Medulla oblongata (tissue), 1 donor: ENCODE results near the gene BMPR1A.
A peak's percentile ranks its signal among the peaks of the same experiment; 100 is the strongest.
"Not testable (repeated sequence)": the region's sequence is repeated elsewhere in the genome, so short reads cannot be mapped to it uniquely, and the experiment has no call there.

Source experiments
- DNase-seq: peaks from one replicate; pipeline ENCODE4 v3.0.0-alpha.2; 2015; ENCODE audit errors: extremely low spot score

The BMPR1A gene

DNA sequence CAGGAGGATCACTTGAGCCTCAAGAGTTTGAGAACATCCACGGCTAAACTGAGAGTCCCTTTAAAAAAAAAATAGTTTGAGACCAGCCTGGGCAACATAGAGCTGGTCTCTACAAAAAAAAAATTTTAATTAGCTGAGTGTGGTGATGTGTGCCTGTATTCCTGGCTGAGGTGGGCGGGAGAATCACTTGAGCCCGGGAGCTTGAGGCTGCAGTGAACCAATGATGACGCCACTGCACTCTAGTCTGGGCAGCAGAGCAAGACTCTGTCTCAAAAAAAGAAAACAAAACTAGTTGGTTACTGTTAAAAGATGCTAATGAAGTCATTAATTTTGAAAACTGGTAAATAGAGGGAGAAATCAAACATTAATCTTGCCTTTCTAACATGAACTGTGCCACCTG, 124.6 kb downstream of the BMPR1A start:
- DNase-seq: no peak

DNA sequence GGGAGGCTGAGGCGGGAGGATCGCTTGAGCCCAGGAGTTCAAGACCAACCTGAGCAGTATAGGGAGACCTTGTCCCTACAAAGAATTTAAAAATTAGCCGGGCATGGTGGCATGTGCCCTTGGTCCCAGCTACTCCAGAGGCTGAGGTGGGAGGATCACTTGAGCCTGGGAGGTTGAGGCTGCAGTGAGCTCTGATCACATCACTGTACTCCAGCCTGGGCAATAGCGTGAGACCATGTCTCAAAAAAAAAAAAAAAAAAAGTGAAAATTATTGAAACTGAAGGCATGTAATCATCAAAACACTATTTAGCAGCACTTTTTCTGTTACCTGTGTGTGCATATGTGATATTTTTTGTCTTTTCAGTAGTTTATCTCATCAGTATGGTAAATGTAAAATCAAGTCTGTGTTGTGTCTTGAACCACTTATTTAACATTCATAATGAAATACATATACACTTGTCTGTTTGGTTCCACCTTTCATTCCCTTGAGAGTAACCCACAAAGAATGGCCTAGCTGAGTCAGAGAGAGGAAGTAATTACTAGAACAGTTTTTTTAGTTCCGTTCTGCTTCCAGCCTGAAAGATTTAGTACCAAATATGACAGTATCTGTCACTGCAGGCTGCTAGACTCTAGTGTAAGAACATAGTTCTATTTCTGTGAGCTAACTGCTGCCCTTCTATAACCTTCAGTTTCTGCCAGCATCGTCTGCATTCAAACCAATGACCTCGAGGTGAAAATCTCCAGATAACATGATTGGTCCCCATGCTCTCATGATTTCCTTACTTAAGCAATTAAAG, 132.4 kb downstream of the BMPR1A start:
- DNase-seq: peak; percentile 23

DNA sequence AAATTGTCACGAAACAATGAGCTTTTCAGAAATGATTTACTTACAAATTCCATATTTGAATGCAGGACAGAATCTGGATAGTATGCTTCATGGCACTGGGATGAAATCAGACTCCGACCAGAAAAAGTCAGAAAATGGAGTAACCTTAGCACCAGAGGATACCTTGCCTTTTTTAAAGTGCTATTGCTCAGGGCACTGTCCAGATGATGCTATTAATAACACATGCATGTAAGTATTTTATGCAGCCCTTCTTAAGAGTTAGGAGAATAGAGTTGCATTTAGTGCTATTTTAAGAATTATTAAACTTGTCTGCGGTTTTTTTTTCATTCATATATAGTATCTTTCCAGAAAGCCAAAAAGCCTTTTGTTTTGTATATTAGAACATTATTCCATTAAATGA, 133.6 kb downstream of the BMPR1A start:
- DNase-seq: no peak

DNA sequence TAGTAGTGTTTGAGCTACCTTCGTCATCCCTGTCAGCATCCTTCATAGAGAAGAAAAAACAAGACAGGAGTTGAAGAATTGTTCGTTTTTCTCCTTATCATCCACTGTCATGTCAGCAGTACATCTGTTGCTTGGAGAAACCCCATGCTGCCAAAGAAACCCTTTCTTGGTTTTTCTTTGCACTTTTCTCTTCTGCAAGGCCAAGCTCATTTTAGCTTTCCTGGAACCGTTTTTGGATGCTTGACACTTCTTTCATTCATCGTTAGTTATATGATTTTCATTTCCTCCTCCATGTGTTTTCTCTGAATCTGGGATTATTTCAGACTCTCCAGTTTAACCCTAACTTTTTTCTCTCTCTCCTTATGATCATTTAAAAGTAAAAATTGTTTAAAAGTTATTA, 142.1 kb downstream of the BMPR1A start:
- DNase-seq: no peak

DNA sequence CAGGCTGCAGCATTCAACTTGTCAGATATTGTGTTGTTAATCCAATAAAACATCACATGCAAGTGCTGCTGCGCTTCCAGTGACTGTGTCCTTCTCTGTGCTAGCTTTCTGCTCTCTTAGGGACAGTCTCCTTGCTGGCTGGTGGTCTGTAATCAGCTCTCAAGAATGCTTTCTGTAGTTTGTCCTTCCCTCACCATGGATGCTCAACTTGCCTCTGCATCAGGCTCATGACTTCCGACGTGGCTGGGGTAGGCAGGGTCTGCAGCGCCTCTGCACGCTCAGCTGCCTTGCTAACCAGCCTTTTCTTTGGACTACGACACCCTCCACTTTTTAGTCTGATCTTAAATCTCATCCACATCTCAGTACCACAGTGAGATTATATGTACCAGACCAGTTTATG, 142.7 kb downstream of the BMPR1A start:
- DNase-seq: peak; percentile 32

DNA sequence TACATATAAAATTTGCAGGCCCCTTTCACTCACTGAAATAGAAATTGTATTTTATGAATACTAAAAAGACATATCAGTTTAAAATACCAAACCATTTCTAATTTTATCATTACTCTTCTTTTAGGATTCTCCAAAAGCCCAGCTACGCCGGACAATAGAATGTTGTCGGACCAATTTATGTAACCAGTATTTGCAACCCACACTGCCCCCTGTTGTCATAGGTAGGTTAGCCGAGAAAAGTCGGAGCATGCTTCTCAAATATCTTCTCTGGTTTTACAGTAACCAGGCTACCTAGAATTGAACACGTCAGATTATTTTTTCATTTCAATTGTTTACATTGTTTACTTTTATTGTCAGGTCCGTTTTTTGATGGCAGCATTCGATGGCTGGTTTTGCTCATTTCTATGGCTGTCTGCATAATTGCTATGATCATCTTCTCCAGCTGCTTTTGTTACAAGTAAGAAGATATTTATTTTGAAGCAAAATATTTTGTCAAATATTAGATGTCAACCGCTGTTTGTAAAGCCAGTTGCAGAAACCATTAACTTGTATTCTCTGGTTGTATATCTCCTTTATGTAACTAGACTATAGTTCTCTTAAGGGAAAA, 143.4 kb downstream of the BMPR1A start:
- DNase-seq: peak; percentile 90

DNA sequence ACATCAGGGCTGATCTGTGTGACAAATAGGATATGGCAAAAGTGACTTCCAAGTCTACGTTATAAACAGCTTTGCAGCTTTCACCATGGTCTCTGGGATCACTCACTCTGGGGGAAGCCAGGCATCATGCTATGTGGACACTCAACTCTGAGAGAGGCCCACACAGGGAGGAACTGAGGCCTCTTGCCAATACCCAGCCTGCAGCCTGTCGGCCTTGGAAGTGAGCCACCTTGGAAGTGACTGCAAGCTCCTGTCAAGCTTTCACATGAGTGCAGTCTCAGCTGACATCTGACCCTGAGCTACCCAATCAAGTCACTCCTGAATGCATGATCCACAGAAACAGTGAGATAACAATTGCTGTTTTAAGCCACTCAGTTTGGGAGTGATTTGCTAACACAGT, 144.5 kb downstream of the BMPR1A start:
- DNase-seq: peak; percentile 86

DNA sequence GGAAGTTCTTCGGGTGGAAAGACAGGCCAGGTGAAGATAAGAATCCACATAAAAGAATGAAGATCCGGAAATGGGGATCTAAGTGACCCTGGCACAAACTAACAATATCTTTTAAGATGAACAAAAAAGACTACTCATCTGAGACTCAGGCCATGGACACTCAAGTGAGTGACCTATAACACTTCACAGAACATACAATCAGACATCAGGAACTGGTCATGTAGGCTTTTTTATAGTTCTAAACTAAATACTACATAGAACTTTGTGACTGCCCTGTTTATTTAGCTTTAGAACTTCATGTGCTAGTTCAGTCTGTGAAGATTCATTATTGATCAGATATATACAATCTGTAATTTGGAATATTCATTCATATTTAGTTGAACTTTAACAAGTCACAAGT, 148.2 kb downstream of the BMPR1A start:
- no peak for DNase-seq

DNA sequence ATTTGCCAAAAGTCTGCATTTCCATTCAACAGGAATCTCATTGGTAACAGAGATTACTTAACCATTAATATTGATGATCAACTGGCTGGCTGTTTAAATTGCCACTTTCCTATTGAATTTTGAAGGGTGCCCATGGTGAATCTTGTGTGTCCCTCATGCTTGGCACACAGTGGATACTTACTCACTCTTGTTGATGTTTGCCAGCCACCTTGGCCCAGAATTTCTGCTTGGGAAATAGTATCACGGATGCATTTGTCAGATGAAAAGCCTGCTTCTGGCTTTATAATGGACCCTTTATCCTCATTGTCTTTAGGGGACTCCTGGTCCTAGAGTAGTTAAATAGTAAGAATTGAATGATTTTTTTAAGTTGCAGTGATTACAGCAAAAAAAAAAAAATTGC, 149.0 kb downstream of the BMPR1A start:
- peak; percentile 37 for DNase-seq

DNA sequence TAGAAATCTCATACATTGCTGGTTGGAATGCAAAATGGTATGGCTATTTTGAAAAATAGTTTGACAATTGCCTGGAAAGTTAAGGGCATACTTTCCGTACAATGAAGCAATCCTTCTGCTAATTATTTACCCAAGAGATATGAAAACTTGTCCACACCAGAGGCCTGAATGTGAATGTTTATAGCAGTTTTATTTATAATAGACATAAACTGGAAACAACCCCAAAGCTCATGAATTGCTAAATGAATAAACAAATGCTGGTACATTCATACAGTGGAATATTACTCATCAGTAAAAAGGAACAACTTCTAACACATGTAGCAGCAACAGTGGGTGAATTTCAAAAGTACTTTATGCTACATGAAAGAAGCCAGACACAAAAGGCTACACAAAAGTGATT, 158.3 kb downstream of the BMPR1A start:
- no peak for DNase-seq

DNA sequence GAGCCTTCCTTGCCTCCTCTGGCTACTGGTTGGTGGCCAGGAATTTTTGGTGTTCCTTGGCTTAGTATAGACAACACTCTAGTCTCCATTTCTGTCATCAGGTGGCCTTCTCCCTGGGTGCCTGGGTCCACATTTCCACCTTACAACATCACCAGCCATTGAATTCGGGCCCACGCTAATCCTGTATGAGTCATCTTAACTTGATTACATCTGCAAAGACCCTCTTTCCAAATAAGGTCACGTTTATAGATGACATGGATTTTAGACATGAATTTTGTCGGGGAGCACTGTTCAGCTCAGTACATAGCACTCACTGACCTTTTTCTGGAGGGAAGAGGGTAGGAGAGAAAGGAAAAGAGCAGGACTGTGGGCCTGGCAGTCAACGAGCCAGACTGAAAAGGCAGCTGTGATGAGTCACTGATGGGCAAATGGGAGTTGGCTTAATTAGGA, 161.6 kb downstream of the BMPR1A start:
- DNase-seq: no peak

DNA sequence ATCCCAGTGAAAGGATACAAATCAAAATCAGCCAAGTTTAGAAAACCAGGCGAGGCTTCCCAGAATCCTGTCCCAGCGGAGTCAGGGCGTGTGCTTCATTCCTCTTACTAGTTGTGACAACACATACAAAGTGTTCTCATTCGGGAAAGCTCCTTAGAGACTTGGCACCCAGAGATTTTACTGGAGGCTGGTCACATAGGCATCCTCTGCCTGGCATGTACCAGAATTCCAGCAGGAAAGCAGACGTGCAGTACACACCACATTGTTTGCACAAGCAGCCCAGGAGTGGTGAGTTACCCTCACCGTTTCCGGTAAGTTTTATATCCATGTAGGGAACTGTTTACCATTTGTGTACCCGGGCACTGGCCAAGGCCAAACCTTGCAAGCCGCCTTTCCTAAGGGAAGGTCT, 166.1 kb downstream of the BMPR1A start:
- no peak for DNase-seq

DNA sequence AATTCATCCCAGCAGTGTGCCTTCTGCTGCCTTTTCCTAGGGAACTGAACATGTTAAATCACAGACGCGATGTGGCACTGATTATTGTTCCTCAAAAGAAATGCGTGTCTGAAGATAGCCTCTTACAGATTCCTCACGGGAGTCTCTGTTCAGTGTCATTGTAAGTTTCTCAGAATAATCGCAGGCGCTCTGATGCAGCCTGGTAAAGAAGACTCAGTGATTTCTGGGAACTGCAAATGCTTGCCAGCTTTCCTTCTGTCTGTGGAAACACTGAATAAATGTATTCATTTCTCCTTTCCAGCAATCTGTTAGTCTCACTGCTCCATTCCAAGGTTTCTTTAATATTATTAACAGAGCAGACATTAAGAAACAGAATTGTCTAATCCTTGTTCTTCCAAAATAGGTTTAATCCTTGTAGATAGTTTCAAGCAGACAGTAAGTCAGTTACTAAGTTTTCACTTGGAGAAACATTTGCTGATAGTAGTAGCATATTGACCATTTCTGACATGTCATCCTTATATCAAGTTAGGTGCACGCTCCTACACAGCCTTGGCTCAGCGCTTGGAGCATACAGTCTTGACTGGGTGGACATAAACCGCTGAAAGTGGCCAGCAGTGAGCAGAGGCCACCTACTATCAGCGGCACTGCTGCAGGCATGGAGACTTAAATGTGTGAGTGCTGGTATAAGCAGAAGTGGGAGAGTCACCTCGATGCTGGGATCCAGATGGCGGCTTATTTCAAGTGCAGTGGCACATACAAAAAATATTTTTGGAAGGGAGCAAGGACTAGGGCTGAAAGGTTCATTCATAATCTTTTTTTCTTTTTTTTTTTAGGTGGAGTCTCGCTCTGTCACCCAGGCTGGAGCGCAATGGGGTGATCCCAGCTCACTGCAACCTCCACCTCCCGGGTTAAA, 173.3 kb downstream of the BMPR1A start:
- DNase-seq: peak; percentile 34

DNA sequence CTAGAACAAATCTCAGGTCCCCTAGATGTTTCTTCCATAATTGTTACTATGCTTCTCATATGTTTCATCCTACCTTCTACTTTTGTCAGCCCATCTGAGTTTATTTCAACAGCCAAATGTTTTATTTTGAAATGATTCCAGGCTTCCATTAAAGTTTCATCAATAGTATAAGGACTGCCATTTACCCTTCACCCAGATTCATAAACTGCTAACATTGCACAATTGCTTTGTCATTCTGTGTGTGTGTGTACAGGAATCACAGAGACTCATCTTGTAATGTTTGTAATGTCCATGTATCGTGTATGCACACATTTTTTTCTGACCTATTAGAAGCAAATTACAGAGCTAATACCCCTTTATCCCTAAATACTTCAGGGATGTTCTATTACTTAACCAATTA, 175.5 kb downstream of the BMPR1A start:
- no peak for DNase-seq

DNA sequence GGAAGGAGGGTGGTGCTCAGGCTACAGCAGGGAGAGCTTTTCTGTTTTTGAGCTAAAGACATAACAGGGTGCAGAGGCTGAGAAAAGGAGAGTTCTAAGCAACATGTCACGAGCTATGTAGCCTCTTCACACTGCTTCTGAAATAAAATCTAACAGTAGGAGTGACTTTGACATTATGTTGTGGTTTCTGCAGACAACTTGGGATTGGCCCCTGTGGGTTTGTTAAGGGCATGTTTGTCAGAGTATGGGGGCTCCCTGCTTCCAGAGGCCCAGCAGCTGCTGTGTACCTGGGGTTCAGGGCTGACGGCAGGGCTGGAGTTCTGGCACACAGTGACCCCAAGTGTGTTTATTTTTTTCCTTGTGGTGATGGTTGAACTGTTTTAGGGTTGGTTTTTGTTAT, 176.3 kb downstream of the BMPR1A start:
- no peak for DNase-seq

DNA sequence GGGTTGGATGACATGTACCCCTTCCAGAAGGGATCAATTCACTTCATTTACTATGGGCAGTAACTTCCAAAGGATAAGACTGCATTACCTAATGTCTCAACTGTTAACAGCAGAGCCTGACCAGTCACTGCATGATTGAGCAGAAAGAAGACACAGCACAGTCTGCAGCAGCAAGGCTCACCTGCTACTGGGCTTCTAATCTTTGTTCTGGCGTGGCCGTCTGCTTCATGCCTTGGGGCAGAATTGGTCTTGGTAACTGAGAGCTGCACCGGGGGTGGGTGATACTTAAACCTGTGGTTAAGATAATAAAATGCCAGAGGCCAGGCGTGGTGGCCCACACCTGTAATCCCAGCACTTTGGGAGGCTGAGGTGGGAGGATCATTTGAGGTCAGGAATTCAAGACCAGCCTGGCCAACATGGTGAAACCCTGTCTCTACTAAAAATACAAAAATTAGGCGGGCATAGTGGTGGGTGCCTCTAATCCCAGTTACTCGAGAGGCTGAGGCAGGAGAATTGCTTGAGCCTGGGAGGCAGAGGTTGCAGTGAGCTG, 177.8 kb downstream of the BMPR1A start:
- DNase-seq: not testable (repeated sequence)

DNA sequence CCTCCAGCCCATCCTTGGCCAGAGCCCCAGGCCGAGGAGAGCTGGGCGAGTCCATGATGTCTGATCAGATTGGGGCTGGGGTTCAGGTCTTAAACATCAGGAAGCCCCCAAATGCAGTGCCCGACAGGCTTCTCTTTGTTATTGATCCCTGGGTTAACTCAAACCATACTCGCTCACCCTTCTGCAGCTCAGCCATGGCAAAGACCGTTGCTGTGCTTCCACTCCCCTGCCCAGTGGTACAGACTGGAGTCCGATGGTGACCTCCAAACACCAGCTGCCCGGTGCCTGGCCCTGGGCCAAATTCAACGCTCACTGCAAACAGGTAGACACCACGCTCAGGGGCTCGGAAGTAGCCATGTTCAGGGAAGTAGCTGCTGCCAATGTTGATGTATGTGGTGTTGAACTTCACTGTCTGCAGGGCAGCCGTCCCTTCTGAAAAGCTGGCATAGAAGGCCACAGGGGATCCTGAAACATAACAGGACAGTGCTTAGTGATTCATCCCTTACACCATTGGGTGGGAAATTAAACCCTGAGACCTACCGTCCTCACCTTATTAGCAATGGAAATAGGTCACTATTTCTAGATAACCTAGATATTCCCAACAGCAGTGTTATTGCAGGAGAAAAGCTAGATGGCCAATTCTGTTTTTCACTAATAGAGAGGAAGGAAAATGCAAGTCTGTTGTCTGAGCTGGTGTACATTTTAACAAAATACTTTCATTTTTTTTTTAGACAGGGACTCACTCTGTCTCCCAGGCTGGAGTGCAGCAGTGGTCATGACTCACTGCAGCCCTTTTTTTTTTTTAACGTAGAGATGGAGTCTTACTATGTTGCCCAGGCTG, 180.5 kb downstream of the BMPR1A start:
- no peak for DNase-seq

DNA sequence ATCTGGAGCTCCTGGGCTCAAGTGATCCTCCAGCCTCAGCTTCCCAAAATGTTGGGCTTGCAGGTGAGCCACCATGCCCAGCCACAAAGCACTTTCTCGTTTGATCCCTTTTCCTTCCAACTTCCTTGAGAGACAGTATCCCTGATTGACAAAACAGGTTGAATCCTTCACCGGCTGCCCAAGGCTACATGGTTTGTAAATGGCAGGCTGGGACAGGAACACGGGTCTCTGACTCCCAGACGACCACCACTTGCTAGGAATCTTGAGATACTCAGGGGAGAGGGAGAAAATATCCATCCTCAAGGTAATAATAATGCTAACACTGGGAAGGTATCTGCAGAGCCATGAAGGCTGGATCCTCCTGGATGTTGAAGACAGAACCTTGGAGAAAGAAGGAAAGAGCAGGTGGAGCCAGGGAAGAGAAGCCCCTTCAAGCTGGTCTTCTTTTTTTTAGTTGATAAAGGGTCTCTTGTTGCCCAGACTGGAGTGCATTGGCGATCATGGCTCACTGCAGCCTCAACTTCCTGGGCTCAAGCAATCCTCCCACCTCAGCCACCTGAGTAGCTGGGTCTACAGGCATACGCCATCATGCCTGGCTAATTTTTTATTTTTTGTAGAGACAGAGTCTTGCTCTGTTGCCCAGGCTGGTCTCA, 181.2 kb downstream of the BMPR1A start:
- no peak for DNase-seq

DNA sequence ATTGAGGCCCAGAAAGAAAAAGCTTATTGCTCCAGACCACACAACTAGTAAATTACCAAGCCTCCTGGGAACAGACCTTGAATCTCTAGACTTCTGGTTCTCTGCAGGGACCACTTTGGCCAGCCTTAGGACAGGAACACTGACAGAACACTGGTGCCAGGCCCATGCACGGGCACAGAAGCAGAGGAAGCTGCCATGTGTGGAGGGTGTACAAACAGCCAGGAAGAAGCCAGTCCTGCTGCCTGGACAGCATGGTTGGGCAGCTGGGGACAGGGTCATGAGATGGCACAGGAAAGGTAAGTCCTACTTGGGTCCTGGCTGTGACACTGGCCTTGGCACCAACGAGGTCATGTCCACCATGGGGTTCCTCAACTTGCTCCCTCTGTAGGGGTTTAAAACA, 181.8 kb downstream of the BMPR1A start:
- DNase-seq: no peak

DNA sequence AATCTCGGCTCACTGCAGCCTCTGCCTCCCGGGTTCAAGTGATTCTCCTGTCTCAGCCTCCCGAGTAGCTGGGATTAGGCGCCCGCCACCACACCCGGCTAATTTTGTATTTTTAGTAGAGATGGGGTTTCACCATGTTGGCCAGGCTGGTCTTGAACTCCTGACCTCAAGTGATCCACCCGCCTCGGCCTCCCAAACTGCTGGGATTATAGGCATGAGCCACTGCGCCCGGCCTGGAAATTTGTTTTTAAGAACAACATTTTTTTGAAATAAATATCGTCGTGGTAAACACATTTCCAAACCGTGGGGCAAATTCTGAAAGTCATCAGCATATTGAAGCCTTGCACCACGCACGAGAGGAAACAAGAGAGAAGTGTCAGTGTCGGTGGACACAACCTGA, 183.7 kb downstream of the BMPR1A start:
- not testable (repeated sequence) for DNase-seq

DNA sequence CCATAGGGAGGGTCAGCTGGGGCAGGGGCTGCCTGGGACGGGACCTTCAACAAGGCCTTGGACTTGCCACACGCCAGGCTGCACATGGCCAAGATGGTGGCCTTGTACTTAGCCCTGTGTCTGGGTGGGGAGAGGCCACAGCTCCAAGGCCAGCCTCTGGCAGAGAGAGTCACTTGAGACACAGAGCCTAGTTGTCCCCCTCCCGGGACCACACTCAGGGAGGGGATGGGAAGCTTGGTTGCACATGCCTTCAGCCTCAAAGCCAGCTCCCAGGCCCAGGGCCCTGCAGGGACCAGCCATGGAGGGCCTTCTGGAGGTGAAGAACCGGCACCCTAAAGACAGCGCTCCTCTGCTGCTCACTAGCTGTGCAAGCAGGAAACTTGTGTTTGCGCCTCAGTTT, 184.3 kb downstream of the BMPR1A start:
- DNase-seq: no peak
